SU-DHL-6 (cell line): ENCODE measurements around the gene APOL3.
"Not testable (repeated sequence)": the region's sequence is repeated elsewhere in the genome, so short reads cannot be mapped to it uniquely, and the experiment has no call there.

ENCODE experiments used
- CTCF ChIP-seq: fragments of 200-600 bp; sonication (generic); IDR thresholded peaks from one replicate; pipeline ENCODE4 v1.5.1; 2017; ENCODE audit warnings: antibody characterized with exemption, mild to moderate bottlenecking, low read length, moderate library complexity; ENCODE audit not compliant: insufficient read depth, poor library complexity, severe bottlenecking
- EZH2phosphoT487 ChIP-seq: fragments of 200-600 bp; sonication (generic), shearing (Covaris generic); conservative IDR thresholded peaks from 2 replicates; pipeline ENCODE4 v1.6.1; 2018; ENCODE audit warnings: mild to moderate bottlenecking, antibody characterized with exemption, low read length, moderate library complexity, mixed read lengths

- not testable (repeated sequence) for TF ChIP-seq CTCF, EZH2phosphoT487
Measured at GRCh38 chr22:36205573-36205972, 45.0 kb upstream of the APOL3 start.
